ENCODE data around the gene FERMT2.

DNA sequence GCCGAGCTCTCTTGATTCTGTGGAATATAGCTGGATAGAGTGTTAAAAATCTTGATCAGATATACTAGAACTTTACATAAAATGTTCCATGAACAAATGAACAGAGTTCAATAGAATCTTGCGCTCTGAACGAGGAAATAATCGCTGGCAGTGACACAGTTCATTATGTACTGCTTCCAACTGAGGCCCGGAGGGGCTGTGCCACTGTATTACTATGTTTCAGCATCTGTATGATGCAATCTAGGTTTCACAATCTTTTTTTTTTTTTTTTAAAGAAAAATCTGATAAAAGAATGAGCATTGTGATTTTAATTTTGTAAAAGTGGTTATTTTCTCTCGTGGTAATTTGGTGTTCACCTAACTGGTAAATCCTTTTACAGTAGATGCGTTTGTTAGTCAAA lies 77.2 kb downstream of the FERMT2 start:
- TF ChIP-seq POLR2AphosphoS5 (IDR thresholded peaks at IDR 0.05) (no peak), POLR2A (IDR thresholded peaks at IDR 0.05) (no peak), EP300 (IDR thresholded peaks at IDR 0.05; ENCODE audit: low read depth) (no peak)
- TF ChIP-seq, protein P1, sequence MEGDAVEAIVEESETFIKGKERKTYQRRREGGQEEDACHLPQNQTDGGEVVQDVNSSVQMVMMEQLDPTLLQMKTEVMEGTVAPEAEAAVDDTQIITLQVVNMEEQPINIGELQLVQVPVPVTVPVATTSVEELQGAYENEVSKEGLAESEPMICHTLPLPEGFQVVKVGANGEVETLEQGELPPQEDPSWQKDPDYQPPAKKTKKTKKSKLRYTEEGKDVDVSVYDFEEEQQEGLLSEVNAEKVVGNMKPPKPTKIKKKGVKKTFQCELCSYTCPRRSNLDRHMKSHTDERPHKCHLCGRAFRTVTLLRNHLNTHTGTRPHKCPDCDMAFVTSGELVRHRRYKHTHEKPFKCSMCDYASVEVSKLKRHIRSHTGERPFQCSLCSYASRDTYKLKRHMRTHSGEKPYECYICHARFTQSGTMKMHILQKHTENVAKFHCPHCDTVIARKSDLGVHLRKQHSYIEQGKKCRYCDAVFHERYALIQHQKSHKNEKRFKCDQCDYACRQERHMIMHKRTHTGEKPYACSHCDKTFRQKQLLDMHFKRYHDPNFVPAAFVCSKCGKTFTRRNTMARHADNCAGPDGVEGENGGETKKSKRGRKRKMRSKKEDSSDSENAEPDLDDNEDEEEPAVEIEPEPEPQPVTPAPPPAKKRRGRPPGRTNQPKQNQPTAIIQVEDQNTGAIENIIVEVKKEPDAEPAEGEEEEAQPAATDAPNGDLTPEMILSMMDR (IDR thresholded peaks at IDR 0.05): no peak

All from transverse colon (tissue), 4 donors.